ENCODE results near the gene AGO4.

The AGO4 gene

GRCh38 chr1:35836734-35837133, 28.9 kb downstream of the AGO4 start:
- TF ChIP-seq CTCF (IDR thresholded peaks at IDR 0.05): no peak

GRCh38 chr1:35838693-35839245, 31.0 kb downstream of the AGO4 start:
- no peak for TF ChIP-seq CTCF (IDR thresholded peaks at IDR 0.05)

- no peak for TF ChIP-seq CTCF (IDR thresholded peaks at IDR 0.05)
Observed at GRCh38 chr1:35844826-35845225, 37.0 kb downstream of the AGO4 start.

DNA sequence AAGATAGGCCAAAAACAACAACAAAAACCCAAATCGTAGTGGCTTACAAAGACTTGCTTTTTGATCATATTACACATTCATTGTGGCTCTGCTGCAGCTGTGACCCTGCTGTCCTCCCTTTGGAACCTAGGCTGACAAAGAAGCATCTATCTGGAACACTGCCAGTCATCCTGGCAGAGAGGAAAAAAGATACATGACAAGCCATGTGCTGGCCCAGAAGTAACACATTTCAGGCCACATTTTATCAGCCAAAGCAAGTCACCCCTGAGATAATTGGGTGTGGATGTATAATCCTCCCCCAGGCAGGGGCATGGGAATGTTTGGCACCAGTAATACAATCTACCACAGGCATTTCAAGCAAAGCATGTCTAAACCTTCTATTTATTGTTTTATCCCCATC, 38.0 kb downstream of the AGO4 start:
- no peak for TF ChIP-seq CTCF (IDR thresholded peaks at IDR 0.05)

DNA sequence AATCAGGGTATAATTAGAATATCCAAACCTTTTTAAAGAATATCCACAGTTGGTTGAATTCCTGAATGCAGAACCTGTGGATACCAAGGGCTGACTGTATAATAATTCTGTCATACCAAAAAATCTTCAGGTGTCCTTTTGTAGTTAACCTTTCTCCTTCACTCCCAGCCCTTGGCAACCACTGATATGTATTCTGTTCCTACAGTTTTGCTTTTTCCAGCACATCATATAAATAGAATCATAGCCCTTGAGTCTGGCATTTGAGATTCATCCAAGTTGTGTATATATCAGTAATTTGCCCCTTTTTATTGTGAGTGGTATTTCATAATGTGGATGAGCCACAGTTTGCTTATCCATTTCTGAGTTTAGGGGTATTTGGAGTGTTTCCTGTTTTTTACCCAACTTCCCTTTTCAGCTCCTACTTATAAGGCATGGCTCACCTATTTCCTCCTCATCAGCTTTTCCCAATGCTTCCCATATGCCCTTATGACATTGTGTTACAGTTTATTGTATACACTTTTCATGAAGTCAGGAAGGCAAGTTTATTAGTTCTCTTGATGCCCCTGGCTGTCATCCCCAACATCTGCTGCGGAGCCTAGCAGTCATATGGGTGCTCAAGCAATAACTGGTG, 40.2 kb downstream of the AGO4 start:
- TF ChIP-seq CTCF (IDR thresholded peaks at IDR 0.05): no peak

GRCh38 chr1:35850051-35850450, 42.2 kb downstream of the AGO4 start:
- no peak for TF ChIP-seq CTCF (IDR thresholded peaks at IDR 0.05)

- TF ChIP-seq CTCF (IDR thresholded peaks at IDR 0.05): no peak
Observed at GRCh38 chr1:35850716-35851115, 42.9 kb downstream of the AGO4 start.
